ENCODE measurements around the gene KLHL29.

The KLHL29 gene

DNA sequence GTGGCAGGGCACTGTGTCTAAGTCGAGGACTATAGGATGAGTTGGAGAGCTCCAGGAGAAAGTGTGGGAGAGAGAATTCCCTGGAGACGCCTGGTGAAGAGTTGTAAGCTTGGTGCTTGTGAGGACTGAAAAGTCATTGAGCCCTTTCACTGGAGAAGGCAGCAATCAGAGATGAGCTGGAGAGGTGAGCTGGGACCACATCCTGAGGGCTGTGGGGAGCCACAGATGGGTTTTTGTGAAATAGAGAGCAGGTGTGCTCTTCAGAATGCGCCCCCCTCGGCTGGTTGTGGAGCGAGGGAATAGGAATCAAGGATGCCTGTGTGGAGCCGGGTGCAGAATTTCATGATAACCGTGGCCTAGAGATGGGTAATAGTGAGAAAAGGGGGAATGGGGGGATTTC, 224.3 kb downstream of the KLHL29 start:
- H3K4me3 ChIP-seq (ENCODE audit: low read depth, low read length) = no peak overlapping the region
- TF ChIP-seq, protein P1, sequence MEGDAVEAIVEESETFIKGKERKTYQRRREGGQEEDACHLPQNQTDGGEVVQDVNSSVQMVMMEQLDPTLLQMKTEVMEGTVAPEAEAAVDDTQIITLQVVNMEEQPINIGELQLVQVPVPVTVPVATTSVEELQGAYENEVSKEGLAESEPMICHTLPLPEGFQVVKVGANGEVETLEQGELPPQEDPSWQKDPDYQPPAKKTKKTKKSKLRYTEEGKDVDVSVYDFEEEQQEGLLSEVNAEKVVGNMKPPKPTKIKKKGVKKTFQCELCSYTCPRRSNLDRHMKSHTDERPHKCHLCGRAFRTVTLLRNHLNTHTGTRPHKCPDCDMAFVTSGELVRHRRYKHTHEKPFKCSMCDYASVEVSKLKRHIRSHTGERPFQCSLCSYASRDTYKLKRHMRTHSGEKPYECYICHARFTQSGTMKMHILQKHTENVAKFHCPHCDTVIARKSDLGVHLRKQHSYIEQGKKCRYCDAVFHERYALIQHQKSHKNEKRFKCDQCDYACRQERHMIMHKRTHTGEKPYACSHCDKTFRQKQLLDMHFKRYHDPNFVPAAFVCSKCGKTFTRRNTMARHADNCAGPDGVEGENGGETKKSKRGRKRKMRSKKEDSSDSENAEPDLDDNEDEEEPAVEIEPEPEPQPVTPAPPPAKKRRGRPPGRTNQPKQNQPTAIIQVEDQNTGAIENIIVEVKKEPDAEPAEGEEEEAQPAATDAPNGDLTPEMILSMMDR (IDR thresholded peaks at IDR 0.05; ENCODE audit: borderline replicate concordance, insufficient read depth, low read depth, low read length) = no peak

GRCh38 chr2:23611839-23612238, 226.9 kb downstream of the KLHL29 start:
- H3K4me3 ChIP-seq (ENCODE audit: low read depth, low read length) = no peak overlapping the region
- TF ChIP-seq, protein P1 (IDR thresholded peaks at IDR 0.05; ENCODE audit: borderline replicate concordance, insufficient read depth, low read depth, low read length) = no peak

GRCh38 chr2:23614701-23615100, 229.7 kb downstream of the KLHL29 start:
- no peak overlapping the region for H3K4me3 ChIP-seq (ENCODE audit: low read depth, low read length)
- TF ChIP-seq, protein P1 (IDR thresholded peaks at IDR 0.05; ENCODE audit: borderline replicate concordance, insufficient read depth, low read depth, low read length) = no peak

DNA sequence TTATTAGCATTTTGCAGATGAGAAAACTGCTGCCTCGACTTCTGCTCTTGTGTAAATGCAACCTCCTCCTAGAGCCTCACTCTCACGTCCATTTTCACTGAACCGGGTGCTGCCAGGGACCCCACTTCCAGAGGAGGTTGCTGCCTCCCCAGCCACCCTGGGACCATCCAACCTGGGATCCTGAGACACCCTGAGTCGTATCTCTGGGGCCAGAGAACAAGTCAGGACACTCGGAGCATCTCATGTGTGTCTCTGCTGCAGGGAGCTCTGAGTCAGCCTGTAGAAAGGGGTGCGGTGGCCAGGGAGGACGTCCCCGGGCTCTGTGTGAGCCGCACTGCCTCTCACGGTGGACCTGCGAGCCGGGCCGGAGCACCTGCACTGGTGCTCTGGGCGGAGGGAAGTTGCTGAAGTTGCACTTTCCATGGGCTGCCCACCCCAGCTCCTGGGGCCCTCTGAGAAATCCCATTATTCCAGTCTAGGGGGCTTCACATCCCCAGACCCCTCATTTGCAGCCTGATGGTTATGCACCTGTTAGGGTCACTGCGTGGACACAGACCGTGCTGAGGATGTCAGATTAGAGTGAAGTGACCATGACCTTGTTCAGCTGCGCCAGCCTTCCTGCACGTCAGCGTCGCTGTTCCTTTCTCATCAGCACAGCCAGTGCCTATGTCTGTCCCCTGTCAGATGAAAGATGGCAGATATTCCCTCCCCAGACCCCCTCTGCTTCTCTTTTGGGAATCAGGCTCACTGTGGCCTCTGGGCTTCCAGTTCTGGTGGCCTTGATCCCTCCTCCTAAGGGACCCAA, 230.4 kb downstream of the KLHL29 start:
- no peak overlapping the region for H3K4me3 ChIP-seq (ENCODE audit: low read depth, low read length)
- TF ChIP-seq, protein P1 (IDR thresholded peaks at IDR 0.05; ENCODE audit: borderline replicate concordance, insufficient read depth, low read depth, low read length) = no peak

- TF ChIP-seq, protein P1 (IDR thresholded peaks at IDR 0.05; ENCODE audit: borderline replicate concordance, insufficient read depth, low read depth, low read length) = no peak
- H3K4me3 ChIP-seq (ENCODE audit: low read depth, low read length) = no peak overlapping the region
Measured at GRCh38 chr2:23616630-23617029, 231.7 kb downstream of the KLHL29 start.

- TF ChIP-seq, protein P1 (IDR thresholded peaks at IDR 0.05; ENCODE audit: borderline replicate concordance, insufficient read depth, low read depth, low read length) = no peak
- no peak overlapping the region for H3K4me3 ChIP-seq (ENCODE audit: low read depth, low read length)
Measured at GRCh38 chr2:23617167-23617810, 232.3 kb downstream of the KLHL29 start.

DNA sequence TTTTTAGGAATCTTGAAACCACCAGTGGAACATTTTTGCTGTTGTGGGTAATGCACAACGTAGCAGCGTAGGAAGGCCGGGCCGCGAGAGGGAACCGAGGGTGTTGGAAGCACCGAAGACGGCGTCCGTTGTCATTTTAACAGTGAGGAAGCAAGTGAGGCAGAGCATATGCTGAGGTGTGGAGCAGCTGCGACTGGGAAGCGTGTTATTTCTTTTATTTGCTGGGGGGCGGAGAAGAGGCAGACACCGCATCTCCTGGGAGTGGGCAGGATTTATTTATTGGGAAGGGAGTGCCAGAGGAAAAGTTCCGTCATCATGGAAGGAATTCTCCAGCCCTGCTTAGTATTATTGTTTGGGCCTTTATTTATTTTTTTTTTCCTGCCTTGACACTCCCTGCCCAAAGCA, 232.8 kb downstream of the KLHL29 start:
- TF ChIP-seq, protein P1 (IDR thresholded peaks at IDR 0.05; ENCODE audit: borderline replicate concordance, insufficient read depth, low read depth, low read length) = no peak
- H3K4me3 ChIP-seq (ENCODE audit: low read depth, low read length) = no peak overlapping the region
